Hepatocyte (in vitro differentiated cells): ENCODE data around the gene PPM1H.

Experiments
- EZH2 ChIP-seq: fragments of 200-600 bp; sonication (generic); IDR thresholded peaks from 2 replicates; pipeline ENCODE4 v1.6.1; 2016; ENCODE audit warnings: antibody characterized with exemption, mild to moderate bottlenecking, borderline replicate concordance
- TF ChIP-seq, protein P1 (sequence below): fragments of 200-600 bp; sonication (generic); IDR thresholded peaks from 2 replicates; pipeline ENCODE4 v1.5.1; 2016; ENCODE audit warnings: antibody characterized with exemption, mild to moderate bottlenecking; ENCODE audit not compliant: poor library complexity

DNA sequence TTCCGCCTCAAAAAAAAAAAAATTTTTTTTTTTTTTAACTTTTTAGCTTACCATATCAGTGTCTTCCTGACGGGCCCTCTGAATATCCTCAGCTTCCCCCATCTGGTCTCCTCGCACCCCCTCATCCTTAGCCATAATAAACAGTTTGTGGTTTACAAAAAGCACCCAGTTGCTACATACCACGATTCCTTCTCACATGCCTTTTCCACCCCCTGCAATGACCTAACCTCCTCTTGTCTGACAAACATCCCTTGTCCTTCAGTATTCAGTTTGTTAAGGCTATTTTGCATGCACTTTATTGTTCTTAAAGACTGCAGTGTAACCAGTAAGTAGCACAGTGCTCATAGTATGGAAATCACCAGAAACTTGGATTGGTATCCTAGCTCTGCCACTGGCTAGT is 88.5 kb downstream of the PPM1H start:
- TF ChIP-seq, protein P1, sequence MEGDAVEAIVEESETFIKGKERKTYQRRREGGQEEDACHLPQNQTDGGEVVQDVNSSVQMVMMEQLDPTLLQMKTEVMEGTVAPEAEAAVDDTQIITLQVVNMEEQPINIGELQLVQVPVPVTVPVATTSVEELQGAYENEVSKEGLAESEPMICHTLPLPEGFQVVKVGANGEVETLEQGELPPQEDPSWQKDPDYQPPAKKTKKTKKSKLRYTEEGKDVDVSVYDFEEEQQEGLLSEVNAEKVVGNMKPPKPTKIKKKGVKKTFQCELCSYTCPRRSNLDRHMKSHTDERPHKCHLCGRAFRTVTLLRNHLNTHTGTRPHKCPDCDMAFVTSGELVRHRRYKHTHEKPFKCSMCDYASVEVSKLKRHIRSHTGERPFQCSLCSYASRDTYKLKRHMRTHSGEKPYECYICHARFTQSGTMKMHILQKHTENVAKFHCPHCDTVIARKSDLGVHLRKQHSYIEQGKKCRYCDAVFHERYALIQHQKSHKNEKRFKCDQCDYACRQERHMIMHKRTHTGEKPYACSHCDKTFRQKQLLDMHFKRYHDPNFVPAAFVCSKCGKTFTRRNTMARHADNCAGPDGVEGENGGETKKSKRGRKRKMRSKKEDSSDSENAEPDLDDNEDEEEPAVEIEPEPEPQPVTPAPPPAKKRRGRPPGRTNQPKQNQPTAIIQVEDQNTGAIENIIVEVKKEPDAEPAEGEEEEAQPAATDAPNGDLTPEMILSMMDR: no peak
- TF ChIP-seq EZH2: no peak
